ENCODE measurements around the gene CORO2B. TPM values are rescaled to one million over a fixed set of nuclear protein-coding genes. Genes with fewer than 3 reads are reported as not detected.

The CORO2B gene
- total and polyA plus RNA-seq, 9 of the 15 experiments (the other 6 are each of a cell fraction or from before 2014, with no cell fraction given) = not detected

DNA sequence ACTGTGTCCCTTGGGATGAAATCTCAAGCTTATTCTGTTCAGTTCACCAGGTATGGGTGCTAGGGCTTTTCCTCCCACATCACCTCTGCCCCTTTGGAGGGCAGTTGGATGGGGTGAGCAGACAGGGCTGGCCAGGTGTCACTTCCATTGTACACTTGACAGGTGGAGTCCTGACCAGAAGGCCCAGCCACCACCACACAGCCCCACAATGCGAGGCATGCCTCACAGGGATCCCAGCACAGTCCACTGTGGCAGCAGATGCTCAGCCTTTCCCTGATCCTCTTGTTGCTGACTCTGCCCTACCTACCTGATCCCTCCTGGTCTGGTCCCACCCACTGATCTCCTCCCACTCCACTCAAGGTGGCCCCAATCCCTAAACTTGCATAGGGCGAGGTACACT lies 153.7 kb downstream of the CORO2B start:
- Histone ChIP-seq H3K36me3 (ENCODE audit: control insufficient read depth, insufficient read depth, low read length) (no peaks in the 10 kb centered on the region), H3K9me1 (ENCODE audit: control insufficient read depth, insufficient read depth, low read length) (no peaks in the 10 kb centered on the region), H2AFZ (ENCODE audit: low read depth, low read length) (no peak overlapping the region), H3K4me3 (no peak overlapping the region), H4K20me1 (replicated peaks; ENCODE audit: control insufficient read depth, insufficient read depth, low read length) (peaks cover 5% of the 10 kb centered on the region), H3K4me1 (replicated peaks in 1 of 2; ENCODE audit: control insufficient read depth in 2 of 2, insufficient read depth in 2 of 2, low read length in 2 of 2) (peaks cover 5 to 7% of the 10 kb centered on the region in 2 experiments; a peak in 4 of 5 replicates), H3K4me2 (ENCODE audit: insufficient read depth, low read length) (no peak overlapping the region), H3K79me2 (ENCODE audit: control insufficient read depth, insufficient read depth, low read length) (no peaks in the 10 kb centered on the region), H3K27ac (ENCODE audit: extremely low read depth, low read depth, low read length) (no peak overlapping the region), H3K27me3 (ENCODE audit: control insufficient read depth in 2 of 2, insufficient read depth in 2 of 2, low read length in 2 of 2) (peaks cover 11 to 44% of the 10 kb centered on the region in 2 experiments; a peak in 3 of 5 replicates), H3K9me3 (replicated peaks; ENCODE audit: control insufficient read depth, insufficient read depth, low read depth, low read length) (no peaks in the 10 kb centered on the region), H3K9ac (ENCODE audit: insufficient read depth in 1 of 2, low read depth in 2 of 2, low read length in 2 of 2) (no peak overlapping the region)
- in situ Hi-C loops (cut with MboI) (loop anchor here (5.0 kb wide), 1 partner anchor 145 kb away; no protein-coding TSS in a partner anchor), intact Hi-C loops (cut with micrococcal nuclease) (loop anchor here (10.0 kb wide), 1 partner anchor 178 kb away; no protein-coding TSS in a partner anchor)
- TF ChIP-seq, protein P1, sequence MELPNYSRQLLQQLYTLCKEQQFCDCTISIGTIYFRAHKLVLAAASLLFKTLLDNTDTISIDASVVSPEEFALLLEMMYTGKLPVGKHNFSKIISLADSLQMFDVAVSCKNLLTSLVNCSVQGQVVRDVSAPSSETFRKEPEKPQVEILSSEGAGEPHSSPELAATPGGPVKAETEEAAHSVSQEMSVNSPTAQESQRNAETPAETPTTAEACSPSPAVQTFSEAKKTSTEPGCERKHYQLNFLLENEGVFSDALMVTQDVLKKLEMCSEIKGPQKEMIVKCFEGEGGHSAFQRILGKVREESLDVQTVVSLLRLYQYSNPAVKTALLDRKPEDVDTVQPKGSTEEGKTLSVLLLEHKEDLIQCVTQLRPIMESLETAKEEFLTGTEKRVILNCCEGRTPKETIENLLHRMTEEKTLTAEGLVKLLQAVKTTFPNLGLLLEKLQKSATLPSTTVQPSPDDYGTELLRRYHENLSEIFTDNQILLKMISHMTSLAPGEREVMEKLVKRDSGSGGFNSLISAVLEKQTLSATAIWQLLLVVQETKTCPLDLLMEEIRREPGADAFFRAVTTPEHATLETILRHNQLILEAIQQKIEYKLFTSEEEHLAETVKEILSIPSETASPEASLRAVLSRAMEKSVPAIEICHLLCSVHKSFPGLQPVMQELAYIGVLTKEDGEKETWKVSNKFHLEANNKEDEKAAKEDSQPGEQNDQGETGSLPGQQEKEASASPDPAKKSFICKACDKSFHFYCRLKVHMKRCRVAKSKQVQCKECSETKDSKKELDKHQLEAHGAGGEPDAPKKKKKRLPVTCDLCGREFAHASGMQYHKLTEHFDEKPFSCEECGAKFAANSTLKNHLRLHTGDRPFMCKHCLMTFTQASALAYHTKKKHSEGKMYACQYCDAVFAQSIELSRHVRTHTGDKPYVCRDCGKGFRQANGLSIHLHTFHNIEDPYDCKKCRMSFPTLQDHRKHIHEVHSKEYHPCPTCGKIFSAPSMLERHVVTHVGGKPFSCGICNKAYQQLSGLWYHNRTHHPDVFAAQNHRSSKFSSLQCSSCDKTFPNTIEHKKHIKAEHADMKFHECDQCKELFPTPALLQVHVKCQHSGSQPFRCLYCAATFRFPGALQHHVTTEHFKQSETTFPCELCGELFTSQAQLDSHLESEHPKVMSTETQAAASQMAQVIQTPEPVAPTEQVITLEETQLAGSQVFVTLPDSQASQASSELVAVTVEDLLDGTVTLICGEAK (IDR thresholded peaks at IDR 0.05) = no peak
- TF ChIP-seq, protein P1 (CRISPR knock-in tag; IDR thresholded peaks at IDR 0.05) = no peak
- TF ChIP-seq DNMT1 (IDR thresholded peaks at IDR 0.05) = no peak
- TF ChIP-seq PURB (CRISPR knock-in tag; IDR thresholded peaks at IDR 0.05; ENCODE audit: low read depth) = no peak
- TF ChIP-seq HSF4 (CRISPR knock-in tag; IDR thresholded peaks at IDR 0.05; ENCODE audit: borderline replicate concordance) = no peak
- TF ChIP-seq, protein P2, sequence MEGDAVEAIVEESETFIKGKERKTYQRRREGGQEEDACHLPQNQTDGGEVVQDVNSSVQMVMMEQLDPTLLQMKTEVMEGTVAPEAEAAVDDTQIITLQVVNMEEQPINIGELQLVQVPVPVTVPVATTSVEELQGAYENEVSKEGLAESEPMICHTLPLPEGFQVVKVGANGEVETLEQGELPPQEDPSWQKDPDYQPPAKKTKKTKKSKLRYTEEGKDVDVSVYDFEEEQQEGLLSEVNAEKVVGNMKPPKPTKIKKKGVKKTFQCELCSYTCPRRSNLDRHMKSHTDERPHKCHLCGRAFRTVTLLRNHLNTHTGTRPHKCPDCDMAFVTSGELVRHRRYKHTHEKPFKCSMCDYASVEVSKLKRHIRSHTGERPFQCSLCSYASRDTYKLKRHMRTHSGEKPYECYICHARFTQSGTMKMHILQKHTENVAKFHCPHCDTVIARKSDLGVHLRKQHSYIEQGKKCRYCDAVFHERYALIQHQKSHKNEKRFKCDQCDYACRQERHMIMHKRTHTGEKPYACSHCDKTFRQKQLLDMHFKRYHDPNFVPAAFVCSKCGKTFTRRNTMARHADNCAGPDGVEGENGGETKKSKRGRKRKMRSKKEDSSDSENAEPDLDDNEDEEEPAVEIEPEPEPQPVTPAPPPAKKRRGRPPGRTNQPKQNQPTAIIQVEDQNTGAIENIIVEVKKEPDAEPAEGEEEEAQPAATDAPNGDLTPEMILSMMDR (IDR thresholded peaks at IDR 0.05 in 2 of 3, conservative IDR thresholded peaks at IDR 0.05 in 1 of 3; ENCODE audit: insufficient read depth in 2 of 3, low read depth in 1 of 3, low read length in 3 of 3) = no peak
- no peak for TF ChIP-seq RBFOX2 (IDR thresholded peaks at IDR 0.05; ENCODE audit: low read depth, low read length)
- TF ChIP-seq U2AF2 (optimal IDR thresholded peaks at IDR 0.05; ENCODE audit: low read depth, low read length) = no peak
- TF ChIP-seq NUFIP1 (IDR thresholded peaks at IDR 0.05; ENCODE audit: partially characterized antibody) = no peak
- TF ChIP-seq ZNF696 (CRISPR knock-in tag; conservative IDR thresholded peaks at IDR 0.05) = no peak
- TF ChIP-seq ZSCAN32 (CRISPR knock-in tag; IDR thresholded peaks at IDR 0.05) = no peak
- BruUV-seq (replicated peaks) = no TSS peak
- WGBS (ENCODE audit: insufficient coverage, low coverage, missing lambda C conversion rate) = 0% methylated on average over 2 of the region's 2 CpGs
- no peak for DNase-seq (ENCODE audit: extremely low read depth in 1 of 4, low spot score in 3 of 4)
- ATAC-seq = no peak
- no peak for FAIRE-seq
- CTCF ChIA-PET (ENCODE audit: low intra/inter-chr PET ratio) = no interaction called here
- POLR2A ChIA-PET = no interaction called here

Measured in K562 (cell line).